GM23248 (cell line): ENCODE measurements around the gene RALGAPB. TPM values are rescaled to one million over a fixed set of nuclear protein-coding genes. Genes with fewer than 3 reads are reported as not detected.

Source experiments
- DNase-seq: peaks from one replicate; pipeline ENCODE4 v3.0.0-alpha.2; 2015
- H2AFZ ChIP-seq: fragments of 200-600 bp; sonication (generic); 2 replicates; pipeline ENCODE4 v1.6.1; 2016; ENCODE audit warnings: antibody characterized with exemption
- H3F3A ChIP-seq: fragments of 200-600 bp; sonication (generic); 2 replicates; pipeline ENCODE4 v1.6.1; 2016; ENCODE audit warnings: mild to moderate bottlenecking, antibody characterized with exemption, mixed run types; ENCODE audit not compliant: insufficient read depth
- H3K27ac ChIP-seq: fragments of 200-600 bp; sonication (generic); 2 replicates; pipeline ENCODE4 v1.5.1; 2016; ENCODE audit warnings: mild to moderate bottlenecking
- H3K27me3 ChIP-seq: fragments of 200-600 bp; sonication (generic); replicated peaks from 2 replicates; pipeline ENCODE4 v1.6.1; 2016; ENCODE audit warnings: mild to moderate bottlenecking; ENCODE audit not compliant: insufficient read depth
- H3K36me3 ChIP-seq: fragments of 200-600 bp; sonication (generic); 2 replicates; pipeline ENCODE4 v1.6.1; 2016; ENCODE audit warnings: low read depth, mild to moderate bottlenecking
- H3K4me1 ChIP-seq: fragments of 200-600 bp; sonication (generic); 2 replicates; pipeline ENCODE4 v1.6.1; 2016; ENCODE audit warnings: mild to moderate bottlenecking; ENCODE audit not compliant: insufficient read depth
- H3K4me2 ChIP-seq: fragments of 200-600 bp; sonication (generic); one replicate; pipeline ENCODE4 v1.6.1; 2016; ENCODE audit warnings: mild to moderate bottlenecking; ENCODE audit not compliant: unreplicated experiment
- H3K4me3 ChIP-seq: fragments of 200-600 bp; sonication (generic); 2 replicates; pipeline ENCODE4 v1.5.1; 2016; ENCODE audit warnings: mild to moderate bottlenecking
- H3K79me2 ChIP-seq: fragments of 200-600 bp; sonication (generic); 2 replicates; pipeline ENCODE4 v1.6.1; 2016; ENCODE audit warnings: mild to moderate bottlenecking; ENCODE audit not compliant: insufficient read depth
- H3K9ac ChIP-seq: fragments of 200-600 bp; sonication (generic); 2 replicates; pipeline ENCODE4 v1.6.1; 2016; ENCODE audit warnings: mild to moderate bottlenecking
- H3K9me2 ChIP-seq: fragments of 200-600 bp; sonication (generic); 2 replicates; pipeline ENCODE4 v1.6.1; 2016; ENCODE audit warnings: mixed run types, mild to moderate bottlenecking, moderate library complexity; ENCODE audit not compliant: insufficient read depth
- H3K9me3 ChIP-seq: fragments of 200-600 bp; sonication (generic); one replicate; pipeline ENCODE4 v1.6.1; 2017; ENCODE audit warnings: low read depth
- H4K20me1 ChIP-seq: fragments of 200-600 bp; sonication (generic); 2 replicates; pipeline ENCODE4 v1.6.0; 2016; ENCODE audit not compliant: insufficient read depth
- EZH2 ChIP-seq: fragments of 200-600 bp; sonication (generic); IDR thresholded peaks from 2 replicates; pipeline ENCODE4 v1.6.1; 2018; ENCODE audit warnings: antibody characterized with exemption, mild to moderate bottlenecking; ENCODE audit not compliant: insufficient read depth, poor library complexity, severe bottlenecking
- EZH2phosphoT487 ChIP-seq: fragments of 200-600 bp; sonication (generic); IDR thresholded peaks from 2 replicates; pipeline ENCODE4 v1.6.1; 2018; ENCODE audit warnings: antibody characterized with exemption, moderate library complexity, mild to moderate bottlenecking, low read depth; ENCODE audit not compliant: insufficient read depth
- WGBS, 2 experiments: methylation state at CpG; one replicate each; pipeline ENCODE4 v1.1.6; 2015 to 2017; ENCODE audit warnings: low lambda C conversion rate in 2 of 2, low coverage in 1 of 2; ENCODE audit errors: missing lambda C conversion rate in 2 of 2; 5-methylcytosine and 5-hydroxymethylcytosine counted together
- in situ Hi-C: fragments of 300-500 bp; cut with MboI; formaldehyde crosslinking; loops from 2 replicates; pipeline ENCODE4 v1.15.0; 2020
- polyA plus RNA-seq: library from polyadenylated mRNA; unstranded; fragments of >200 nt; fragmentation: Nextera tagmentation; extraction: Ambion mirVana; gene quantifications from 2 replicates; pipeline ENCODE4 v1.2.1, GENCODE V29; 2016
- total RNA-seq: library from RNA; depleted of rRNA; stranded (reverse); fragments of >200 nt; shearing (Covaris generic); gene quantifications from 2 replicates; pipeline ENCODE4 v1.2.3, GENCODE V29; 2014

RALGAPB gene
- total and polyA plus RNA-seq, 2 experiments from 2014 or later, result 9.8 to 20.2 TPM

- WGBS, 2 experiments, result 54 to 60% methylated on average over 4 of the region's 4 CpGs
Observed at GRCh38 chr20:38581830-38582358, 109.3 kb downstream of the RALGAPB start.

GRCh38 chr20:38583306-38583705, 110.7 kb downstream of the RALGAPB start:
- Histone ChIP-seq H3K9me3 (no peaks in the 10 kb centered on the region), H3F3A (no peaks in the 10 kb centered on the region), H3K4me2 (no peak overlapping the region), H3K4me3 (no peak overlapping the region), H3K36me3 (no peaks in the 10 kb centered on the region), H3K9me2 (no peaks in the 10 kb centered on the region), H3K9ac (no peak overlapping the region), H2AFZ (no peak overlapping the region), H3K27ac (no peak overlapping the region), H3K27me3 (no peaks in the 10 kb centered on the region), H3K4me1 (no peaks in the 10 kb centered on the region), H3K79me2 (no peaks in the 10 kb centered on the region), H4K20me1 (no peaks in the 10 kb centered on the region)
- in situ Hi-C loops, result no loop called here
- 84 to 90% methylated on average over 4 of the region's 4 CpGs for WGBS, 2 experiments
- DNase-seq, result no peak
- TF ChIP-seq EZH2phosphoT487 (no peak), EZH2 (no peak)

More at GRCh38 chr20:38581830-38582358, 109.3 kb downstream of the RALGAPB start:
- Histone ChIP-seq H2AFZ (no peak overlapping the region), H4K20me1 (no peaks in the 10 kb centered on the region), H3K4me1 (no peaks in the 10 kb centered on the region), H3K36me3 (no peaks in the 10 kb centered on the region), H3F3A (no peaks in the 10 kb centered on the region), H3K79me2 (no peaks in the 10 kb centered on the region), H3K27me3 (no peaks in the 10 kb centered on the region), H3K4me2 (no peak overlapping the region), H3K27ac (no peak overlapping the region), H3K9me2 (no peaks in the 10 kb centered on the region), H3K9me3 (no peaks in the 10 kb centered on the region), H3K9ac (no peak overlapping the region), H3K4me3 (no peak overlapping the region)
- in situ Hi-C loops, result no loop called here
- TF ChIP-seq EZH2phosphoT487 (no peak), EZH2 (no peak)
- no peak for DNase-seq

- Histone ChIP-seq H3K36me3 (no peaks in the 10 kb centered on the region), H2AFZ (no peak overlapping the region), H3K4me3 (no peak overlapping the region), H3K9ac (no peak overlapping the region), H3K27ac (no peak overlapping the region), H3K9me3 (no peaks in the 10 kb centered on the region), H3K79me2 (no peaks in the 10 kb centered on the region), H4K20me1 (no peaks in the 10 kb centered on the region), H3K9me2 (no peaks in the 10 kb centered on the region), H3K4me2 (no peak overlapping the region), H3K4me1 (no peaks in the 10 kb centered on the region), H3F3A (no peaks in the 10 kb centered on the region), H3K27me3 (no peaks in the 10 kb centered on the region)
- 10% methylated on average over 7 of the region's 7 CpGs for WGBS, 2 experiments
- in situ Hi-C loops, result no loop called here
- no peak for TF ChIP-seq EZH2phosphoT487
- no peak for TF ChIP-seq EZH2
- DNase-seq, result peak; percentile 7
Observed at GRCh38 chr20:38584099-38584763, 111.6 kb downstream of the RALGAPB start.

DNA sequence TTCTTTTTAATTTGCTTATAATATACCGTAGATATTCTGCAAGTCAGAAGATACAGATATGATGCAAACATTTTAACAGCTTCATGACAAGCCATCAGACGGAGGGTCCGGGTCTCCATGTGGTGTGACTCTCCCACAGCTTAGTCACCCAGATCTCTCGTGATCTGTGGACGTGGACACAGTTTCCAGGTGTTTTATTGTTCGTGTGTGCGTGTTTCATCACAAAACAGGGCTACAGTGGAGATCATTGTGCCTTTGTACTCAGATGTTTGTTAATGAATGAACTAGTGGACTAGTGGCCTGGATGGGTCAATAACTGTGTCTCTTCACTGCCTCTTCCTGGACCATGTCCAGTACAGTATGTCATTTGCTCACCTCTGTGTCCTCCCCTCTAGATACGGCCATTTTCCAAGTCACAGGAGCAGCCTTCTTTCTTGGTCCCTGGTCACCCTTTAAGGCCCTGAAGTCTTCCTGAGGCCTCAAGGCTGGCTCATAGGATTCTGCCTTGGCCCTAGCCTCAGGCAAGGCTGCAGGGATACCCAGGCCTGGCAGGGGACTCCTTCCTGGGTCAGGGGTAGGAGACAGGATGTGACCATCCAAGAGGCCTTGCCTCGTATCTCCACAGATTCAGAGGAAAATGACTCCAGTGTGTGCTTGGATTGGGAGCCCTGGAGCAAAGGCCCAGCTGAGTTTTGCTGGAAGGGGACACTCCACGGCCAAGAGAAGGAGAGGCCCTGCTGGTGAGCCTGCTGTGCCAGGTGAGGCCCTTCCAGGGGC, 112.9 kb downstream of the RALGAPB start:
- Histone ChIP-seq H3K27ac (no peak overlapping the region), H3K27me3 (no peaks in the 10 kb centered on the region), H3K4me3 (no peak overlapping the region), H3K36me3 (no peaks in the 10 kb centered on the region), H3K9me3 (no peaks in the 10 kb centered on the region), H3K79me2 (no peaks in the 10 kb centered on the region), H2AFZ (no peak overlapping the region), H4K20me1 (no peaks in the 10 kb centered on the region), H3K4me1 (no peaks in the 10 kb centered on the region), H3K9me2 (no peaks in the 10 kb centered on the region), H3K9ac (no peak overlapping the region), H3F3A (no peaks in the 10 kb centered on the region), H3K4me2 (no peak overlapping the region)
- no peak for DNase-seq
- WGBS, 2 experiments, result 42 to 49% methylated on average over 10 of the region's 10 CpGs
- TF ChIP-seq EZH2phosphoT487 (no peak), EZH2 (no peak)
- in situ Hi-C loops, result no loop called here
